ENCODE data around the gene GPR15LG. TPM values are rescaled to one million over a fixed set of nuclear protein-coding genes. Genes with fewer than 3 reads are reported as not detected.
"Not testable (repeated sequence)": the region's sequence is repeated elsewhere in the genome, so short reads cannot be mapped to it uniquely, and the experiment has no call there.

Gene GPR15LG
- total RNA-seq, 1 donor, result not detected

DNA sequence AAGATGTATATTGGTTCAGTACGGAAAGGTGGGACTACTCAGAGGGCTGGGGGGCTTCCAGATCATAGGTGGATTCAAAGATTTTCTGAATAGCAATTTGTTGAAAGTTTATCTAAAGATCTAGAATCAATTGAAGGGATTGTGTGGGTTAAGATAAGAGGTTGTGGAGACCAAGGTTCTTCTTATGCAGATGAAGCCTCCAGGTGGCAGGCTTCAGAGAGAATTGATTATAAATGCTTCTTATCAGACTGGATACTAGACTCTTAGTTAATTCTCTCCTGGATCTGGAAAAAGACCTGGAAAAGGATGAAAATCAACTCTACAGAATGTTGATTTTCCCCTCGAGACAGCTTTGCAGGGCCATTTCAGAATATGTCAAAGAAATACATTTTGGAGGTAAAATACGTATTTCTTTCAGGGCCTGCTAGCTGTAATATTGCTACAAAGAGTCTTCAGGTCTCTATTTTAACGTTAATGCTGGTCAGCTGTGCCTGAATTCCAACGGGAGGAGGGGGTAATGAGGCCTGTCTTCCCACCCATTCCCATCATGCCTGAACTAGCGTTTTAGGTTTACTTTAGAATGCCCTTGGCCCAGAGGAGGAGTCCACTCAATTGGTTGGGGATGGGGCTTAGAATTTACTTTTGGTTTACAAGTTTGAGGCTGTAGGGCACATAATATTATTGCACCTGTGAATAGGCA is 12.8 kb upstream of the GPR15LG start:
- no peak for DNase-seq (ENCODE audit: low read depth)
- TF ChIP-seq, protein P1, sequence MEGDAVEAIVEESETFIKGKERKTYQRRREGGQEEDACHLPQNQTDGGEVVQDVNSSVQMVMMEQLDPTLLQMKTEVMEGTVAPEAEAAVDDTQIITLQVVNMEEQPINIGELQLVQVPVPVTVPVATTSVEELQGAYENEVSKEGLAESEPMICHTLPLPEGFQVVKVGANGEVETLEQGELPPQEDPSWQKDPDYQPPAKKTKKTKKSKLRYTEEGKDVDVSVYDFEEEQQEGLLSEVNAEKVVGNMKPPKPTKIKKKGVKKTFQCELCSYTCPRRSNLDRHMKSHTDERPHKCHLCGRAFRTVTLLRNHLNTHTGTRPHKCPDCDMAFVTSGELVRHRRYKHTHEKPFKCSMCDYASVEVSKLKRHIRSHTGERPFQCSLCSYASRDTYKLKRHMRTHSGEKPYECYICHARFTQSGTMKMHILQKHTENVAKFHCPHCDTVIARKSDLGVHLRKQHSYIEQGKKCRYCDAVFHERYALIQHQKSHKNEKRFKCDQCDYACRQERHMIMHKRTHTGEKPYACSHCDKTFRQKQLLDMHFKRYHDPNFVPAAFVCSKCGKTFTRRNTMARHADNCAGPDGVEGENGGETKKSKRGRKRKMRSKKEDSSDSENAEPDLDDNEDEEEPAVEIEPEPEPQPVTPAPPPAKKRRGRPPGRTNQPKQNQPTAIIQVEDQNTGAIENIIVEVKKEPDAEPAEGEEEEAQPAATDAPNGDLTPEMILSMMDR (IDR thresholded peaks at IDR 0.05; ENCODE audit: insufficient read depth, low read length), result no peak
- H3K4me3 ChIP-seq (ENCODE audit: low read depth, low read length), result no peak overlapping the region

DNA sequence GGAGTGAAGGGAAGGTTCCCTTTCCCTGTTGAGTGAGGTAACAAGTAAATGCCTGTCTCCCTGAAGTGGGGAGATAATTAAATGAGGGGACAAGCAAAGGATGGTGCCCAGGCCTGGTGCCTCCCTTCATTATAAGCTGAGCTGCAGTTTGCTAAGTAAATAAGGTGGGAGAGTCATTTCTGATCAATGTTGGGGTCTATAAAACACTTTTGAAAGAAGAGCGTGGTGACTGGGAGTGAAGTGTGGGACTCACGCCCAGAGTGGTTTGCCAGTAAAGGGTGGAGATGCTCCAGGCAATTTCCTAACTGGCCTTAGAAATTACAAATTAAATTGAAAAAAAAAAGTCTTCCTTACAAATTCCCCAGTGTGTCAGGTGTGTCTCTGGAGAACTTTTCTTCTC is 9.6 kb upstream of the GPR15LG start:
- TF ChIP-seq, protein P1 (IDR thresholded peaks at IDR 0.05; ENCODE audit: insufficient read depth, low read length), result no peak
- no peak overlapping the region for H3K4me3 ChIP-seq (ENCODE audit: low read depth, low read length)
- no peak for DNase-seq (ENCODE audit: low read depth)

DNA sequence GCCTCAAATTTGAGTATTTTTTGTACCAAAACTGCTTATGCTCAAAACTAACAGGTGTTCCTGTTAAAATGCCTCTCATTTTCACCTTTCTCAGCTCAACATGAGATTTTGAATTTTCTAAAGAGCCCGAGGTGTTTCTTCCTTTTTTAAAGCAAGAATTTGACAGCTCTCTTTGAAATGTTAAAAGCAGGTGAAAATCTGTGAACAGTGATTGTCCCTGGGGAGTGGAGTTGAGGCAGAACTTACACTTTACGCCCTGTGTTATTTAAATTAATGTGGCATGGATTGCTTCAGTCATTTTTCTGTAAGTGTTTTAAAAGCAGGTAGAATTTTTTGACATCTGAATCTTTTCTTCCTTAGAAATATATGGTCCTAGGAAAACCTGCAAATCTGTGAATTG is 9.2 kb upstream of the GPR15LG start:
- DNase-seq (ENCODE audit: low read depth), result no peak
- no peak overlapping the region for H3K4me3 ChIP-seq (ENCODE audit: low read depth, low read length)
- TF ChIP-seq, protein P1 (IDR thresholded peaks at IDR 0.05; ENCODE audit: insufficient read depth, low read length), result no peak

DNA sequence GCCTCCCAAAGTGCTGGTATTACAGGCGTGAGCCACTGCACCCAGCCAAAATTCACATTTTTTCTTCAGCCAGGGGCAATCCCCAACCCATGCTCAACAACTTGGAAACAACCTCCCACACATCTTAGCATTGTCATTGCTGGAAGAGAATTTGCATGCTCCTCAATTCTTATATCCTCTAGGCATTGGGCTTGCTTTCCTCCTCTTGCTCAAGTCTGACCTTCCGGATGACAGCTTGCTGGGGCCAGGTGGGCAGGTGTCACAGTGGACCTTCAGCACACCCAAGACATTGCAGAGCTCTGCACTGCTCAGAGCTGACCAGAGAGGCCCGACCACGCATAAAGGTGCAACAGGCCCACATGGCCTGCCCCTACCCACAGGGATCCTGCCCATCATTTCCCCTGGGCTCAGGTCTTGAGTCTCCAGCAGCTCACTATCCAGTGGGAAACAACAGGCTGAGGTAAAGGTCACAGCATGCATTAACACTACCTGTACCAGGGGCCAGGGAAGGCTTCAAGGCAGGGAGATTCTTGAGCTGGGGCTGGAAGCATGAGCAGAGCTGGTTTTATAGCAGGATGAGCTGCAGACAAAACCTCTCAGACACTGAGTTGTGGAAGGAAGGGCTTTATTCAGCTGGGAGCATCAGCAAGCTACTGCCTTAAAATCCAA is 6.8 kb upstream of the GPR15LG start:
- TF ChIP-seq, protein P1 (IDR thresholded peaks at IDR 0.05; ENCODE audit: insufficient read depth, low read length), result no peak
- H3K4me3 ChIP-seq (ENCODE audit: low read depth, low read length), result no peak overlapping the region
- no peak for DNase-seq (ENCODE audit: low read depth)

DNA sequence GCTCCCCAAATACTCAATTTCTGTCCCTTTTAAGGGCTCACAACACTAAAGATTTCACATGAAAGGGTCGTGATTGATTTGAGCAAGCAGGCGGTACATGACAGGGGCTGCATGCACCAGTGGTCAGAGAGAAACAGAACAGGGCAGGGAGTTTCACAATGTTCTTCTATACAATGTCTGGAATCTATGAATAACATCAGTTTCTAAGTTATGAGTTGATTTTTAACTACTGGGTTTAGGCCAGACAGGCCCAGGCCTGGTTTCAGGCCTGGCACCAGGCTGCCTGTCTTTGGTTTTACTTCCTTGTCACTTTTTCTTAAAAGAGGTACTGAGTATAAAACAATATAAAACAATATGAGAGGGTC is 6.3 kb upstream of the GPR15LG start:
- not testable (repeated sequence) for H3K4me3 ChIP-seq (ENCODE audit: low read depth, low read length); DNase-seq (ENCODE audit: low read depth)

DNA sequence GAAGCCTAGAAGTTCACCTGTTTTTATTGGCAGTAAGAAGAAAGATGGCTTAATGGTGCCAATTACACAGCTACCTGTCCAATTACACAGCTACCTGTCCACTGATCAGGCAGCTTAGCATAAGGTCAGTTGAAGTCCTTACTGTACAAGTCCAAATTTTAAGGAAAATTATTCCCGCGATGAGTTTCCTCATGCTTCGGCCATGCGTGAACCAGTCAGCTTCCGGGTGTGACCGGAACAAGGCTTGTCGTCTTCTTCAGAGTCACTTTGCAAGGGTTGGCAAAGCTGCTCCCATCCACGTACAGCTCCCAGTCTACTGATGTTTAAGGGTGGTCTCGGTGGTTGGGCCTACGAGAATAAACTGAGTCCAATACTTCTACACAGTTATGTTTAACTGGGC is 5.2 kb upstream of the GPR15LG start:
- H3K4me3 ChIP-seq (ENCODE audit: low read depth, low read length); DNase-seq (ENCODE audit: low read depth): not testable (repeated sequence)

DNA sequence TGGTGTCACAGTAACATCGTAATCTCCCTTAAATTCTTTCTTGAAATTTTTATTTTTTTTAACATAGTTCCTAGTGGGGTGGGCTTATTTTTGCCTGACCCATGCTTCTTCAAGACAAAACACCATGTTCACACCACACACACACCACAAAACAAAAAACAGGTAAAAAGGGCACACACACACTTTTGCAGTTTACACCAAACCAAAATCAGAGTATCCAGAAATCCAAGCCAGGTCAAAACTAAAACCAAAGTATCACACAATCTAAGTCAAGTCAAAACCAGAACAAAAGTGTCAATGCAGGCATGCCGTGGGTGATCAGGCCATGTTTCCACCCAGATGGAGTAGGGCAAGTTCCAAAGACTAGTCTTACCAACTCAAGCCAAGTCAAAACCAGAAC is 2.4 kb upstream of the GPR15LG start:
- H3K4me3 ChIP-seq (ENCODE audit: low read depth, low read length), result not testable (repeated sequence)

DNA sequence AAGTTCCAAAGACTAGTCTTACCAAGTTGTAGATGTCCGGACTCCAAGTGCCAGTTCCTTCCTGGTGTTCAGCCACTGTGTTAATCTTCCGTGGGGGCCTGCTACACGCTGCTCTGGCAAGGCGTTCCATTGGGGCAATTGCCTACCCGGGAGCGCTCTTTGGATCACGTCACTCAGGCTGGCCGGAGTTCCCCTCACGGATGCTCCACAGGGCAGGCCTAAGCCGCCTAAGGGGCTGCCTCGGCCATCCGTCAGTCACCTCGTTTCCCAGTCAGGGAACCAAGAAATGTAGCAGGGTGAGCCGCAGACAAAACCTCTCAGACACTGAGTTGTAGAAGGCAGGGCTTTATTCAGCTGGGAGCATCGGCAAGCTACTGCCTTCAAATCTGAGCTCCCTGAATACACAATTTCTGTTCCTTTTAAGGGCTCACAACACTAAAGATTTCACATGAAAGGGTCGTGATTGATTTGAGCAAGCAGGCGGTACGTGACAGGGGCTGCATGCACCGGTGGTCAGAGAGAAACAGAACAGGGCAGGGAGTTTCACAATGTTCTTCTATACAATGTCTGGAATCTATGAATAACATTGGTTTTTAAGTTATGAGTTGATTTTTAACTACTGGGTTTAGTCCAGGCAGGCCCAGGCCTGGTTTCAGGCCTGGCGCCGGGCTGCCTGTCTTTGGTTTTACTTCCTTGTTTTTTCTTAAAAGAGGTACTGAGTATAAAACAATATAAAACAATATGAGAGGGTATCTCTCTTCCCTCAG is 1.7 kb upstream of the GPR15LG start:
- not testable (repeated sequence) for H3K4me3 ChIP-seq (ENCODE audit: low read depth, low read length); DNase-seq (ENCODE audit: low read depth)

More for the DNA sequence above, 2.4 kb upstream of the GPR15LG start:
- not testable (repeated sequence) for DNase-seq (ENCODE audit: low read depth)

All from fibroblast of the aortic adventitia (primary cell).